B cell (primary cell): ENCODE results near the gene CTIF. TPM values are rescaled to one million over a fixed set of nuclear protein-coding genes. Genes with fewer than 3 reads are reported as not detected.

ENCODE experiments used
- ATAC-seq: fragments of 200-7000 bp; cut with Tn5 transposase; one replicate; pipeline ENCODE4 v1.10.0; 2021; ENCODE audit warnings: low read depth, mild to moderate bottlenecking, moderate number of reproducible peaks, moderate library complexity
- CTCF ChIA-PET: fragments of 350-600 bp; sonication (Branson Sonifier 250); formaldehyde crosslinking; loops from one replicate; lab custom pipeline; 2021; ENCODE audit warnings: antibody characterized with exemption, inconsistent platforms; lab: Charles Lee
- POLR2A ChIA-PET: fragments of 350-600 bp; sonication (Branson Sonifier 250); formaldehyde crosslinking; loops from one replicate; lab custom pipeline; 2021; ENCODE audit warnings: antibody characterized with exemption; lab: Charles Lee
- DNase-seq: peaks from one replicate; pipeline ENCODE4 v3.0.0; 2013
- H2AFZ ChIP-seq: 2 replicates; pipeline ENCODE4 v1.6.1; 2012; ENCODE audit warnings: mild to moderate bottlenecking, low read depth, low read length; ENCODE audit not compliant: insufficient read depth, poor library complexity, severe bottlenecking
- H3K27ac ChIP-seq, 2 donors: 1 replicate in 1 of 2; 2 replicates in 1 of 2; pipeline ENCODE4 v1.5.1; 2012 to 2013; ENCODE audit warnings: low read length in 2 of 2, mild to moderate bottlenecking in 2 of 2, moderate library complexity in 1 of 2
- H3K27me3 ChIP-seq, 4 experiments: fragments of 200-600 bp in 1 of 4; sonication (generic) in 1 of 4; replicated peaks in 1 of 4; 1 replicate in 2 of 4; 2 replicates in 2 of 4; pipeline versions ENCODE4 v1.6.1 to v1.7.0; 2013 to 2016; ENCODE audit warnings: low read length in 3 of 4, mild to moderate bottlenecking in 2 of 4, mixed read lengths in 1 of 4, moderate library complexity in 1 of 4; ENCODE audit not compliant: insufficient read depth in 4 of 4, control insufficient read depth in 3 of 4; ENCODE audit errors: control extremely low read depth in 1 of 4
- H3K36me3 ChIP-seq, 2 experiments: replicated peaks in 1 of 2; 1 replicate in 1 of 2; 2 replicates in 1 of 2; pipeline versions ENCODE4 v1.6.1 to v1.7.1; 2013; ENCODE audit warnings: low read length in 1 of 2; ENCODE audit not compliant: insufficient read depth in 2 of 2, control insufficient read depth in 1 of 2; ENCODE audit errors: control extremely low read depth in 1 of 2, extremely low read depth in 1 of 2
- H3K4me1 ChIP-seq, 2 donors: fragments of 200-600 bp in 1 of 2; sonication (generic) in 1 of 2; 1 replicate in 1 of 2; 2 replicates in 1 of 2; pipeline versions ENCODE4 v1.5.1 to v1.6.1; 2013 to 2017; ENCODE audit warnings: low read length in 2 of 2; ENCODE audit not compliant: control insufficient read depth in 2 of 2, insufficient read depth in 2 of 2
- H3K4me2 ChIP-seq: replicated peaks from 2 replicates; pipeline ENCODE3; 2012; ENCODE audit warnings: mild to moderate bottlenecking, low read depth, low read length; ENCODE audit not compliant: poor library complexity, severe bottlenecking
- H3K4me3 ChIP-seq, 5 experiments: fragments of 200-600 bp in 1 of 5; sonication (generic) in 1 of 5; 1 replicate in 3 of 5; 2 replicates in 2 of 5; pipeline versions ENCODE4 v1.5.1 to v1.7.0; 2011 to 2016; ENCODE audit warnings: low read length in 4 of 5, mild to moderate bottlenecking in 4 of 5, low read depth in 2 of 5, control low read depth in 1 of 5, moderate library complexity in 1 of 5; ENCODE audit not compliant: insufficient read depth in 1 of 5; ENCODE audit errors: control extremely low read depth in 1 of 5, extremely low read depth in 1 of 5
- H3K79me2 ChIP-seq: fragments of 200-600 bp; sonication (generic); one replicate; pipeline ENCODE4 v1.6.0; 2016; ENCODE audit warnings: low read length; ENCODE audit not compliant: control insufficient read depth, insufficient read depth
- H3K9ac ChIP-seq: fragments of 200-600 bp; sonication (generic); 2 replicates; pipeline ENCODE4 v1.6.1; 2017; ENCODE audit warnings: mild to moderate bottlenecking, low read length, moderate library complexity
- H3K9me3 ChIP-seq, 3 donors: one replicate each; pipeline versions ENCODE4 v1.6.1 to v1.7.1; 2013; ENCODE audit warnings: low read length in 2 of 3; ENCODE audit not compliant: control insufficient read depth in 2 of 3, insufficient read depth in 1 of 3; ENCODE audit errors: control extremely low read depth in 1 of 3
- H4K20me1 ChIP-seq: 2 replicates; pipeline ENCODE4 v1.6.0; 2012; ENCODE audit warnings: mild to moderate bottlenecking, low read length; ENCODE audit not compliant: insufficient read depth, control insufficient read depth, poor library complexity, severe bottlenecking
- H3K27ac Mint-ChIP-seq: one replicate; pipeline ENCODE4 v1.8.0; 2021; ENCODE audit warnings: mixed read lengths
- H3K27me3 Mint-ChIP-seq: one replicate; pipeline ENCODE4 v1.8.0; 2021; ENCODE audit warnings: mixed read lengths
- H3K4me1 Mint-ChIP-seq: one replicate; pipeline ENCODE4 v1.8.0; 2021; ENCODE audit warnings: mixed read lengths
- H3K4me3 Mint-ChIP-seq: one replicate; pipeline ENCODE4 v1.8.0; 2021; ENCODE audit warnings: mixed read lengths
- H3K9me3 Mint-ChIP-seq: one replicate; pipeline ENCODE4 v1.8.0; 2022; ENCODE audit warnings: mixed read lengths; ENCODE audit not compliant: insufficient read depth
- EZH2 ChIP-seq: IDR thresholded peaks from 2 replicates; pipeline ENCODE4 v1.6.1; 2012; ENCODE audit warnings: borderline replicate concordance, low read depth, mild to moderate bottlenecking, moderate library complexity, low read length; ENCODE audit not compliant: insufficient read depth, poor library complexity, severe bottlenecking
- WGBS: methylation state at CpG from one replicate; pipeline ENCODE4 v1.1.5; 2013; ENCODE audit warnings: missing lambda C conversion rate; ENCODE audit not compliant: insufficient coverage; 5-methylcytosine and 5-hydroxymethylcytosine counted together
- intact Hi-C: fragments of 100-400 bp; cut with micrococcal nuclease; formaldehyde crosslinking; loops from one replicate; pipeline ENCODE4 v1.10.0; 2022
- polyA plus RNA-seq: library from polyadenylated mRNA; depleted of rRNA; stranded (reverse); fragments of >200 nt; gene quantifications from 2 replicates; pipeline ENCODE4 v1.2.3, GENCODE V29; 2012
- total RNA-seq, 2 donors: library from RNA; stranded (reverse); fragments of 120-200 nt in 1 of 2; gene quantifications; 1 replicate in 1 of 2; 2 replicates in 1 of 2; pipeline versions ENCODE4 v1.2.3 to v1.2.4, GENCODE V29; 2013 to 2022
- TF ChIP-seq, protein P1 (sequence below): fragments of 200-600 bp; IDR thresholded peaks from one replicate; pipeline ENCODE4 v1.8.0; 2022; ENCODE audit warnings: antibody characterized with exemption, mild to moderate bottlenecking

CTIF gene
- total and polyA plus RNA-seq, 2 donors (not counting 1 experiment from before 2014, with no cell fraction given) = 3.6 to 16.2 TPM

DNA sequence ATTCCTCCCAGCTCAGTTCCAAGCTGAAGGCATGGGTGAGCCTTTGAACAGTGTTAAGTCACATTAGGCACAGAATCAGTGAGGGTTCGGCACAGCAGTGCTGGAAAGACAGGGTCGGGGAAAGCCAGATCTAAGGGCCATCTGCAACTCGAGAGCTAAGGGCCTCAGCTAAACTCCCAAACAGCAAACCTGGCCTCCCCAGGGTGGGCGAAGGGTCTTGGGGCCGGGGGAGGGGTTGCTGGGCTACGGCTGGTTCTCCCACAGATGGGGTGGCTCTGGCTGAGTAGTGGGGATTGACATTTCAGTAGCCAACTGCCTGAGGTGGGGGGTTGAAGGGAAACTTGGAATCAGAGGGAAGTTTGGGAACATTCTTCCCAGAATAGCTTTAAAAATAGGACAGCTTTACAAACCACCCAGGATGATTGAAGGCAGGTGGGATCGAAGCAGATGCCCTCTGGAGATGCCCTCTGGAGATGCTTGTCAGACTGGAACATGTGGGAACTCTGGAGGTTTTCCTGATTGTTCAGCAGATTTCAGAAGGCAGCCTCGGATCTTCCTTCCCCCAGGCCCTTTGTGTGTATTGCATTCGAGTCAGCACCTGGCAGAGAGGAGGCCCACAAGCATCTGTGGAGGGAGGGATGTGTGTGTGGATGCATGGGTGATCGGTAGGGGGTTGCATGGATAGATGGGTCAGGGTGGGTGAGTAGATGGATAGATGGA, 255.6 kb downstream of the CTIF start:
- Histone ChIP-seq H3K36me3 (no peaks in the 10 kb centered on the region), H3K79me2 (no peaks in the 10 kb centered on the region), H3K27ac (no peak overlapping the region), H2AFZ (no peak overlapping the region), H3K9ac (no peak overlapping the region), H3K4me3 (no peak overlapping the region), H3K4me1 (peaks cover 13 to 15% of the 10 kb centered on the region in 2 donors), H3K4me2 (no peak overlapping the region), H3K27me3 (no peaks in the 10 kb centered on the region), H3K9me3 (peaks cover 0 to 5% (median 0%) of the 10 kb centered on the region in 3 donors), H4K20me1 (no peaks in the 10 kb centered on the region)
- Mint-ChIP-seq H3K4me1 (peaks cover 27% of the 10 kb centered on the region), H3K27me3 (no peaks in the 10 kb centered on the region), H3K9me3 (no peaks in the 10 kb centered on the region), H3K27ac (no peak overlapping the region), H3K4me3 (no peak overlapping the region)
- intact Hi-C loops = no loop called here
- ATAC-seq = no peak
- TF ChIP-seq, protein P1, sequence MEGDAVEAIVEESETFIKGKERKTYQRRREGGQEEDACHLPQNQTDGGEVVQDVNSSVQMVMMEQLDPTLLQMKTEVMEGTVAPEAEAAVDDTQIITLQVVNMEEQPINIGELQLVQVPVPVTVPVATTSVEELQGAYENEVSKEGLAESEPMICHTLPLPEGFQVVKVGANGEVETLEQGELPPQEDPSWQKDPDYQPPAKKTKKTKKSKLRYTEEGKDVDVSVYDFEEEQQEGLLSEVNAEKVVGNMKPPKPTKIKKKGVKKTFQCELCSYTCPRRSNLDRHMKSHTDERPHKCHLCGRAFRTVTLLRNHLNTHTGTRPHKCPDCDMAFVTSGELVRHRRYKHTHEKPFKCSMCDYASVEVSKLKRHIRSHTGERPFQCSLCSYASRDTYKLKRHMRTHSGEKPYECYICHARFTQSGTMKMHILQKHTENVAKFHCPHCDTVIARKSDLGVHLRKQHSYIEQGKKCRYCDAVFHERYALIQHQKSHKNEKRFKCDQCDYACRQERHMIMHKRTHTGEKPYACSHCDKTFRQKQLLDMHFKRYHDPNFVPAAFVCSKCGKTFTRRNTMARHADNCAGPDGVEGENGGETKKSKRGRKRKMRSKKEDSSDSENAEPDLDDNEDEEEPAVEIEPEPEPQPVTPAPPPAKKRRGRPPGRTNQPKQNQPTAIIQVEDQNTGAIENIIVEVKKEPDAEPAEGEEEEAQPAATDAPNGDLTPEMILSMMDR = no peak
- TF ChIP-seq EZH2 = no peak
- ChIA-PET POLR2A (no interaction called here), CTCF (interaction anchor here (1.4 kb wide), 1 partner anchor 17 kb away, joined by 3 read pairs; no protein-coding TSS in a partner anchor)
- DNase-seq = no peak
- WGBS = 93% methylated on average over 7 of the region's 10 CpGs

DNA sequence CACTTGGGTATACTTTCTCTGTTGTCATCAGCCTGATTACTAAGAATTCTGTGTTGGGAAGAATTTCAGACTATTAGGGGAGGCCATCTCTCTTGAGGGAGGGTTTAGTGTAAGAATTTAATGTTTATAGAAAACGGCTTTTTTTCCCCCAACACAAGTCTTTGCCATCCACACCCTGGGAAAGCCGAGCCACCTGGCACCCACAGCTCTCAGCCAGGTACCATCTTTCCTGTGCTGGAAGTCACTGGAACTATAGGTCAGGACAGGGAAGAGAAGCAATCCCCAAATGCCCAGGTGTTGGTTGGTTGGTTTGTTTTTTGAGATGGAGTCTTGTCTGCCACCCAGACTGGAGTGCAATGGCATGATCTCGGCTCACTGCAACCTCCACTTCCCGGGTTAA, 256.9 kb downstream of the CTIF start:
- no peak overlapping the region for H3K27ac ChIP-seq
- no peak overlapping the region for H3K9ac ChIP-seq
- ATAC-seq (no peak), DNase-seq (no peak)
- H4K20me1 ChIP-seq = no peaks in the 10 kb centered on the region
- no CpG with 5 or more reads among the region's 4 CpGs for WGBS
- CTCF ChIA-PET = interaction anchor here (0.9 to 1.1 kb wide), 2 partner anchors 13 to 19 kb away, joined by 3 read pairs; no protein-coding TSS in a partner anchor
- Mint-ChIP-seq H3K27ac (no peak overlapping the region), H3K9me3 (no peaks in the 10 kb centered on the region), H3K4me1 (peaks cover 35% of the 10 kb centered on the region), H3K4me3 (no peak overlapping the region), H3K27me3 (no peaks in the 10 kb centered on the region)
- H3K9me3 ChIP-seq = peaks cover 0 to 3% (median 0%) of the 10 kb centered on the region in 3 donors
- no peak overlapping the region for H3K4me3 ChIP-seq
- peaks cover 17 to 23% of the 10 kb centered on the region in 2 donors for H3K4me1 ChIP-seq
- intact Hi-C loops = no loop called here
- no peaks in the 10 kb centered on the region for H3K79me2 ChIP-seq
- TF ChIP-seq, protein P1 = no peak
- TF ChIP-seq EZH2 = no peak
- H3K27me3 ChIP-seq = no peaks in the 10 kb centered on the region
- H3K36me3 ChIP-seq = no peaks in the 10 kb centered on the region
- no peak overlapping the region for H3K4me2 ChIP-seq
- POLR2A ChIA-PET = no interaction called here
- H2AFZ ChIP-seq = no peak overlapping the region
